GM19351 (cell line): Measurements from ENCODE around the gene APCDD1.
"Not testable (repeated sequence)": the region's sequence is repeated elsewhere in the genome, so short reads cannot be mapped to it uniquely, and the experiment has no call there.

Experiments
- ATAC-seq: cut with Tn5 transposase; IDR thresholded peaks from one replicate; pipeline ENCODE4 v1.9.1; 2021; ENCODE audit warnings: mild to moderate bottlenecking, moderate library complexity; ENCODE audit not compliant: unreplicated experiment

The APCDD1 gene

GRCh38 chr18:10460414-10461018 lies 6.1 kb downstream of the APCDD1 start:
- ATAC-seq, result no peak

- ATAC-seq, result no peak
Observed at GRCh38 chr18:10461989-10462388, 7.6 kb downstream of the APCDD1 start.

- no peak for ATAC-seq
Observed at GRCh38 chr18:10462597-10462996, 8.2 kb downstream of the APCDD1 start.

- ATAC-seq, result no peak
Observed at GRCh38 chr18:10463096-10463495, 8.7 kb downstream of the APCDD1 start.

GRCh38 chr18:10463741-10464140 lies 9.3 kb downstream of the APCDD1 start:
- no peak for ATAC-seq

GRCh38 chr18:10464161-10464648 lies 9.8 kb downstream of the APCDD1 start:
- not testable (repeated sequence) for ATAC-seq

GRCh38 chr18:10465174-10465939 lies 10.9 kb downstream of the APCDD1 start:
- no peak for ATAC-seq

GRCh38 chr18:10470429-10470828 lies 16.0 kb downstream of the APCDD1 start:
- no peak for ATAC-seq

- no peak for ATAC-seq
Observed at GRCh38 chr18:10471574-10471973, 17.1 kb downstream of the APCDD1 start.

- ATAC-seq, result no peak
Observed at GRCh38 chr18:10473132-10473531, 18.7 kb downstream of the APCDD1 start.

GRCh38 chr18:10474309-10474708 lies 19.9 kb downstream of the APCDD1 start:
- ATAC-seq, result no peak

GRCh38 chr18:10475276-10475653 lies 20.8 kb downstream of the APCDD1 start:
- ATAC-seq, result no peak

- ATAC-seq, result no peak
Observed at GRCh38 chr18:10475654-10476291, 21.3 kb downstream of the APCDD1 start.

GRCh38 chr18:10476338-10476791 lies 21.9 kb downstream of the APCDD1 start:
- ATAC-seq, result no peak

- no peak for ATAC-seq
Observed at GRCh38 chr18:10477121-10477862, 22.9 kb downstream of the APCDD1 start.

GRCh38 chr18:10477863-10478260 lies 23.4 kb downstream of the APCDD1 start:
- ATAC-seq, result no peak

GRCh38 chr18:10481831-10482230 lies 27.4 kb downstream of the APCDD1 start:
- no peak for ATAC-seq

GRCh38 chr18:10482363-10482984 lies 28.0 kb downstream of the APCDD1 start:
- ATAC-seq, result peak; percentile 12

GRCh38 chr18:10482985-10483949 lies 28.8 kb downstream of the APCDD1 start:
- peak; percentile 80 for ATAC-seq

- ATAC-seq, result no peak
Observed at GRCh38 chr18:10485475-10485874, 31.0 kb downstream of the APCDD1 start.
